Measurements from ENCODE around the gene NUDT16L1. TPM values are rescaled to one million over a fixed set of nuclear protein-coding genes. Genes with fewer than 3 reads are reported as not detected.
A peak's percentile ranks its signal among the peaks of the same experiment; 100 is the strongest.
"Not testable (repeated sequence)": the region's sequence is repeated elsewhere in the genome, so short reads cannot be mapped to it uniquely, and the experiment has no call there.

The NUDT16L1 gene
- total and polyA plus RNA-seq, 2 donors (not counting 1 experiment from before 2014, with no cell fraction given): 14.0 to 21.5 TPM

DNA sequence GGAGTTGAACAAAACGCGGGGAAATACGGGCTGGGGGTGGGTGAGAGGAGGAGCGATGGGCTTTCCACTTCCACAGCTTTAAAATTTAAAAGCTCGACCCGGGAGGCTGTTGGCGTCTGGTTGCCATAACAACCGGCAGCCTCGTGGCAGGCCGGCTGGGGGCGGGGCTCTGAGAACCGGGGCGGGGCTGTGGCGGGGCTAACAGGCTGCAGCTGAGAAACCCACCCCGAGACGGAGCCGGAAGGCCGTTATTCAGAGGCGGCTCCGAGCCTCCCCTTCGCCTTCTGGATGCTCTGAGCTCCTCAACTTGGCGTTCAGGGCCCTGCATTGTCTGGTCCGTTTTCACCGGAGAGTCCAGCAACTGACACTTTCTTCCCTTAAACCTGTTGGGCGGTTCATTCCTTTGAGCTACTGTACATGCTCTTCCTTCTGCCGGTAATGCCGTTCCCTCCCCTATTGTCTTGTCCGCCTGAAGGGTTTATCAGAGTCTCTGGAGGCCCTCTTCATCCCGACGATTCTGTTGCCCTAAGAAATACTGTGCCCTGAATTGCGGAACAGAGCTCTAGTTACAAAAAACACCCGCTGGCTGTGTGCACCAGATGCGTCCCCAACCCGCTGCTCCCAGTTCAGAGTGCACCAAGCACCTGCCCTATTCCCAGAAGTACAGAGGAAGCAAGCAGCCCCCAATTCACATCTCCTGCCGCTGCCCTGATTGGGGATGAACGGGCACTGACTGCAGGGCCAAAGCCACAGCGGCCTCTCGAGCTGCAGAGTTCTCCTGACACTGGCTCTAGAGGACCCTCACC, 41.6 kb downstream of the NUDT16L1 start:
- peaks cover 1% of the 10 kb centered on the region for H3K36me3 ChIP-seq (ENCODE audit: control insufficient read depth, insufficient read depth, low read length)
- H3K4me3 ChIP-seq (replicated peaks in 1 of 4; ENCODE audit: control extremely low read depth in 1 of 4, insufficient read depth in 1 of 4, low read depth in 3 of 4, low read length in 4 of 4): peak overlapping the region; percentile 80 to 96 (median 81)
- no peaks in the 10 kb centered on the region for H3K27me3 ChIP-seq (ENCODE audit: control insufficient read depth, insufficient read depth, low read length)
- TF ChIP-seq EZH2 (IDR thresholded peaks at IDR 0.05; ENCODE audit: low read length, missing control alignments): no peak
- TF ChIP-seq, protein P1, sequence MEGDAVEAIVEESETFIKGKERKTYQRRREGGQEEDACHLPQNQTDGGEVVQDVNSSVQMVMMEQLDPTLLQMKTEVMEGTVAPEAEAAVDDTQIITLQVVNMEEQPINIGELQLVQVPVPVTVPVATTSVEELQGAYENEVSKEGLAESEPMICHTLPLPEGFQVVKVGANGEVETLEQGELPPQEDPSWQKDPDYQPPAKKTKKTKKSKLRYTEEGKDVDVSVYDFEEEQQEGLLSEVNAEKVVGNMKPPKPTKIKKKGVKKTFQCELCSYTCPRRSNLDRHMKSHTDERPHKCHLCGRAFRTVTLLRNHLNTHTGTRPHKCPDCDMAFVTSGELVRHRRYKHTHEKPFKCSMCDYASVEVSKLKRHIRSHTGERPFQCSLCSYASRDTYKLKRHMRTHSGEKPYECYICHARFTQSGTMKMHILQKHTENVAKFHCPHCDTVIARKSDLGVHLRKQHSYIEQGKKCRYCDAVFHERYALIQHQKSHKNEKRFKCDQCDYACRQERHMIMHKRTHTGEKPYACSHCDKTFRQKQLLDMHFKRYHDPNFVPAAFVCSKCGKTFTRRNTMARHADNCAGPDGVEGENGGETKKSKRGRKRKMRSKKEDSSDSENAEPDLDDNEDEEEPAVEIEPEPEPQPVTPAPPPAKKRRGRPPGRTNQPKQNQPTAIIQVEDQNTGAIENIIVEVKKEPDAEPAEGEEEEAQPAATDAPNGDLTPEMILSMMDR (conservative IDR thresholded peaks at IDR 0.05 in 1 of 2, IDR thresholded peaks at IDR 0.05 in 1 of 2; ENCODE audit: low read depth in 1 of 2, low read length in 2 of 2): no peak
- peak overlapping the region; percentile 94 for H2AFZ ChIP-seq (ENCODE audit: low read length)
- peaks cover 11% of the 10 kb centered on the region for H3K79me2 ChIP-seq (ENCODE audit: control insufficient read depth, insufficient read depth, low read length)
- H3K27ac ChIP-seq (ENCODE audit: insufficient read depth, low read length): peak overlapping the region; percentile 70
- peak overlapping the region; percentile 93 for H3K4me2 ChIP-seq (ENCODE audit: extremely low read depth, insufficient read depth, low read length)
- H3K9me3 ChIP-seq (ENCODE audit: control insufficient read depth, insufficient read depth, low read depth, low read length): no peaks in the 10 kb centered on the region
- no peaks in the 10 kb centered on the region for H4K20me1 ChIP-seq (ENCODE audit: control insufficient read depth, extremely low read depth, insufficient read depth, low read length)
- H3K4me1 ChIP-seq (ENCODE audit: control insufficient read depth, extremely low read depth, insufficient read depth, low read length): peaks cover 2% of the 10 kb centered on the region
- H3K9ac ChIP-seq (ENCODE audit: insufficient read depth, low read length): peak overlapping the region; percentile 75
- DNase-seq (ENCODE audit: low read depth in 2 of 2): peak; percentile 71 to 78

DNA sequence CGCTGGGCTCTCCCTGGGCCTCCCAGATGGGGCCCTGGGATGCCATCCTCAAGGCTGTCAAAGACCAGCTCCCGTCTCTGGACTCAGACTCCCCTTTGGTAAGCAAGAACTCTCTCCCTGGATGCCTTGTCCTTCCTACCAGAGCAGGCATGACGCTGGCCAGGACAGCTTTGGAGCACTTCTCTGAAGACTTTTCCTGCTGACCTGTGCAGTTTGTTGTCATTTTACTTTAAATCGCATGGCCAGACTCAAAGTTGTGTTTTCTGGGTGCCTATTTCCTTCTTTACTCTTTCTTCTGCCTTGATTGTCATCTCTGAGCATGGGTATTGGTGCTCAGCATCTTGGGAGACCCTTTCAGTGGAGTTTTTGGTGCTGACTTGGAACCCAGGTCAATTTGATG, 43.2 kb downstream of the NUDT16L1 start:
- no peaks in the 10 kb centered on the region for H3K9me3 ChIP-seq (ENCODE audit: control insufficient read depth, insufficient read depth, low read depth, low read length)
- H2AFZ ChIP-seq (ENCODE audit: low read length): no peak overlapping the region
- peaks cover 11% of the 10 kb centered on the region for H3K79me2 ChIP-seq (ENCODE audit: control insufficient read depth, insufficient read depth, low read length)
- TF ChIP-seq, protein P1 (conservative IDR thresholded peaks at IDR 0.05 in 1 of 2, IDR thresholded peaks at IDR 0.05 in 1 of 2; ENCODE audit: low read depth in 1 of 2, low read length in 2 of 2): no peak
- TF ChIP-seq EZH2 (IDR thresholded peaks at IDR 0.05; ENCODE audit: low read length, missing control alignments): no peak
- H3K4me1 ChIP-seq (ENCODE audit: control insufficient read depth, extremely low read depth, insufficient read depth, low read length): peaks cover 2% of the 10 kb centered on the region
- no peaks in the 10 kb centered on the region for H4K20me1 ChIP-seq (ENCODE audit: control insufficient read depth, extremely low read depth, insufficient read depth, low read length)
- no peak overlapping the region for H3K27ac ChIP-seq (ENCODE audit: insufficient read depth, low read length)
- DNase-seq (ENCODE audit: low read depth in 2 of 2): no peak
- H3K9ac ChIP-seq (ENCODE audit: insufficient read depth, low read length): no peak overlapping the region
- H3K4me3 ChIP-seq (replicated peaks in 1 of 4; ENCODE audit: control extremely low read depth in 1 of 4, insufficient read depth in 1 of 4, low read depth in 3 of 4, low read length in 4 of 4): no peak overlapping the region
- no peak overlapping the region for H3K4me2 ChIP-seq (ENCODE audit: extremely low read depth, insufficient read depth, low read length)
- no peaks in the 10 kb centered on the region for H3K27me3 ChIP-seq (ENCODE audit: control insufficient read depth, insufficient read depth, low read length)
- H3K36me3 ChIP-seq (ENCODE audit: control insufficient read depth, insufficient read depth, low read length): no peaks in the 10 kb centered on the region

DNA sequence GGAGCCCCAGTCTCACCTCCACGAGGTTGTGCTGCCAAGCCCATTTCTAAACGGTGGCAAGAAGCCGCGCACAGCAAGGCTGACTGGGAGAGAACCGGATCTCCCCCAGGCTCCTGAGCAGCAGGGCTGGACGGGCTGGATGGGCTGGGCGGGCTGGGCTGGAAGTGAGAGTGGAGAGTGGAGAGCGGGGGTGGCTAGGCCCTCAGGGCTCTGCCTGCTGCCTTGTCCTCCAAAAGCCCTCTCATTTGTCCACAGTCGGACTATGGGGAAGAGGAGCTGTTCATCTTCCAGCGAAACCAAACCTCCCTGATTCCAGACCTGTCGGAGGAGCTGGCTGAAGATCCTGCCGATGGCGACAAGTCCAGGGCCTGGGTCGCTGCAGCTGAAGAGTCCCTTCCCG, 44.2 kb downstream of the NUDT16L1 start:
- no peaks in the 10 kb centered on the region for H3K9me3 ChIP-seq (ENCODE audit: control insufficient read depth, insufficient read depth, low read depth, low read length)
- no peak overlapping the region for H3K9ac ChIP-seq (ENCODE audit: insufficient read depth, low read length)
- no peak overlapping the region for H3K4me2 ChIP-seq (ENCODE audit: extremely low read depth, insufficient read depth, low read length)
- H3K4me3 ChIP-seq (replicated peaks in 1 of 4; ENCODE audit: control extremely low read depth in 1 of 4, insufficient read depth in 1 of 4, low read depth in 3 of 4, low read length in 4 of 4): no peak overlapping the region
- H3K79me2 ChIP-seq (ENCODE audit: control insufficient read depth, insufficient read depth, low read length): peaks cover 7% of the 10 kb centered on the region
- TF ChIP-seq EZH2 (IDR thresholded peaks at IDR 0.05; ENCODE audit: low read length, missing control alignments): no peak
- TF ChIP-seq, protein P1 (conservative IDR thresholded peaks at IDR 0.05 in 1 of 2, IDR thresholded peaks at IDR 0.05 in 1 of 2; ENCODE audit: low read depth in 1 of 2, low read length in 2 of 2): no peak
- no peaks in the 10 kb centered on the region for H4K20me1 ChIP-seq (ENCODE audit: control insufficient read depth, extremely low read depth, insufficient read depth, low read length)
- DNase-seq (ENCODE audit: low read depth in 2 of 2): no peak
- no peak overlapping the region for H3K27ac ChIP-seq (ENCODE audit: insufficient read depth, low read length)
- H3K27me3 ChIP-seq (ENCODE audit: control insufficient read depth, insufficient read depth, low read length): no peaks in the 10 kb centered on the region
- H3K4me1 ChIP-seq (ENCODE audit: control insufficient read depth, extremely low read depth, insufficient read depth, low read length): peaks cover 2% of the 10 kb centered on the region
- H3K36me3 ChIP-seq (ENCODE audit: control insufficient read depth, insufficient read depth, low read length): no peaks in the 10 kb centered on the region
- H2AFZ ChIP-seq (ENCODE audit: low read length): no peak overlapping the region

DNA sequence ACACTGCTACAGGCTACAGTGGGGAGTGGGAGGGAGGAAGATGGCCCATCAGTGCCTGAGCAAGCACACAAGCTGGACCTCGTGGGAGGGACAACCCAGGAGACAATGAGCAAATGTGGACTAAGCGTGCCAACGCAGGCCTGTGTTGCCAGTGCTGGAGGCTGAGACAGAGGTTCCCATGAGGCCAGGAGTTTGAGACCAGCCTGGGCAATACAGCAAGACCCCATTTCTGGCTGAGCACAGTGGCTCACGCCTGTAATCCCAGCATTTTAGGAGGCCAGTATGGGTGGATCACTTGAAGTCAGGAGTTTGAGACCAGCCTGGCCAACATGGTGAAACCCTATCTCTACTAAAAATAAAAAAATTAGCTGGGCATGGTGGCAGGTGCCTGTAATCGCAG, 45.0 kb downstream of the NUDT16L1 start:
- not testable (repeated sequence) for H3K36me3 ChIP-seq (ENCODE audit: control insufficient read depth, insufficient read depth, low read length); H2AFZ ChIP-seq (ENCODE audit: low read length); H3K4me1 ChIP-seq (ENCODE audit: control insufficient read depth, extremely low read depth, insufficient read depth, low read length); DNase-seq (ENCODE audit: low read depth in 2 of 2); H3K9ac ChIP-seq (ENCODE audit: insufficient read depth, low read length); H3K4me2 ChIP-seq (ENCODE audit: extremely low read depth, insufficient read depth, low read length); H3K9me3 ChIP-seq (ENCODE audit: control insufficient read depth, insufficient read depth, low read depth, low read length); H4K20me1 ChIP-seq (ENCODE audit: control insufficient read depth, extremely low read depth, insufficient read depth, low read length); H3K4me3 ChIP-seq (replicated peaks in 1 of 4; ENCODE audit: control extremely low read depth in 1 of 4, insufficient read depth in 1 of 4, low read depth in 3 of 4, low read length in 4 of 4); H3K27me3 ChIP-seq (ENCODE audit: control insufficient read depth, insufficient read depth, low read length); H3K79me2 ChIP-seq (ENCODE audit: control insufficient read depth, insufficient read depth, low read length); H3K27ac ChIP-seq (ENCODE audit: insufficient read depth, low read length)

Measured in fibroblast of lung (primary cell).